GM18867 (cell line): ENCODE measurements around the gene CCL2.
"Not testable (repeated sequence)": the region's sequence is repeated elsewhere in the genome, so short reads cannot be mapped to it uniquely, and the experiment has no call there.

Experiments used
- ATAC-seq: cut with Tn5 transposase; IDR thresholded peaks from one replicate; pipeline ENCODE4 v1.9.1; 2021; ENCODE audit warnings: mild to moderate bottlenecking, moderate library complexity; ENCODE audit not compliant: unreplicated experiment

CCL2 gene

DNA sequence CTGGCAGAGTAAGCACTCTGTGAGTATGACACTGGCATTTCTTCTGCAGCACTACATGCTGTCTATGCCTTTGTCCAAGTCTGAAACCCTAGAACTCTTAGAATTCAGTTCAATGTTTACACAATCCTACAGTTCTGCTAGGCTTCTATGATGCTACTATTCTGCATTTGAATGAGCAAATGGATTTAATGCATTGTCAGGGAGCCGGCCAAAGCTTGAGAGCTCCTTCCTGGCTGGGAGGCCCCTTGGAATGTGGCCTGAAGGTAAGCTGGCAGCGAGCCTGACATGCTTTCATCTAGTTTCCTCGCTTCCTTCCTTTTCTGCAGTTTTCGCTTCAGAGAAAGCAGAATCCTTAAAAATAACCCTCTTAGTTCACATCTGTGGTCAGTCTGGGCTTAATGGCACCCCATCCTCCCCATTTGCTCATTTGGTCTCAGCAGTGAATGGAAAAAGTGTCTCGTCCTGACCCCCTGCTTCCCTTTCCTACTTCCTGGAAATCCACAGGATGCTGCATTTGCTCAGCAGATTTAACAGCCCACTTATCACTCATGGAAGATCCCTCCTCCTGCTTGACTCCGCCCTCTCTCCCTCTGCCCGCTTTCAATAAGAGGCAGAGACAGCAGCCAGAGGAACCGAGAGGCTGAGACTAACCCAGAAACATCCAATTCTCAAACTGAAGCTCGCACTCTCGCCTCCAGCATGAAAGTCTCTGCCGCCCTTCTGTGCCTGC lies at the start of gene CCL2:
TSS of gene CCL2 (plus strand) at position 635 of the 730 bp plus-strand sequence. CDS start at position 700, 65 bp downstream.
- no peak for ATAC-seq

DNA sequence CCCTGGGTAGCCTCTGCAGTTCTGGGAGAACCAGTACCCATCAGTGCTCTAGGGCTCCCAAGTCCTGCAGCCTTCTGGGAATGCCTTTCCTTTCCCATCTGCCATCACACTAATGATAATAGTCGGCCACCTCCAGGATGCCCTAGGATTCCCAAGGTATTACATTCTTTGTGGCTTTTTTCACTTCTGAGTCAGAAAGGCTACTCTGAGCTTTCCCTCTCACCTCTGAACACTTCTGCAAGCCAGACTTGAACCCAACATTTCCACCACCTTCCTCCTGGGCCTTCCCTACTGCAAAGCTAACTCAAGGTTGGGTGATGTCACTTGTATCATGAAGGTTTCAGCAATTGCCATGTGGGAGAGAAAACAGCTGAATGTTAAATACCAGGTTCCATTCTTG lies 49.7 kb upstream of the CCL2 start:
- ATAC-seq = no peak

DNA sequence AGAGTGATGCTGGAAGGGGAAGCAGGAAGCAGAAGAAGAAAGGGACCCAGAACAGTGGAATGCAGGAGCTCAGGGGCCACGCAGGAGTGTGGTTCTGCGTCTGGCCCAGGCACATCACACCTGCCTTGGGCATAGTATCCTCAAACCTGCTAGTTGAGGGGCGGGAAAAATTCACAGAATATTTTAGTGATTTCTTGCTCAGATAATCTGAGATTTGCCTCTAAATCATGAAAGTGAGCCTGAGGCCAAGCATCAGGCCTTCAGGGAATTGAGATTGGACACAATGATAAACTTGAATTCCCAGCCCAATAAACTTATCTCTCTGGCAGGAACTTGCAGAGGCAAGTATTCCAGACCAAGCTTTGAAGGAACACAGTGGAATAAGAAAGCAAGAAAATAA lies 48.5 kb upstream of the CCL2 start:
- no peak for ATAC-seq

DNA sequence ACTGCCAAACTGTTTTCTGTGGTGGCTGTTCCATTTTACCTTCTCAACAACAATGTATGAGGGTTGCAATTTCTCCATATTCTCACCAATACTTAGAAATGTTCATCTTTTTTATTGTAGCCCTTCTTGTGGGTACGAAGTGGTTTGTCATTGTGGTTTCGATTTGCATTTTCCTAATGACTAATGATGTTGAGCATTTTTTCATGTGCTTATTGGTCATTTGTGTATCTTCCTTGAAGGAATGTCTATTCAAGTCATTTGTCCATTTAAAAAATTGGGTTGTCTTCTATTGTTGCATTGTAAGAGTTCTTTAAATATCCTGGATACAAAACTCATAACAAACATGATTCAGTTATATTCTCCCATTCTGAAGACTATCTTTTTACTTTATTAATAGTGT lies 47.5 kb upstream of the CCL2 start:
- no peak for ATAC-seq

DNA sequence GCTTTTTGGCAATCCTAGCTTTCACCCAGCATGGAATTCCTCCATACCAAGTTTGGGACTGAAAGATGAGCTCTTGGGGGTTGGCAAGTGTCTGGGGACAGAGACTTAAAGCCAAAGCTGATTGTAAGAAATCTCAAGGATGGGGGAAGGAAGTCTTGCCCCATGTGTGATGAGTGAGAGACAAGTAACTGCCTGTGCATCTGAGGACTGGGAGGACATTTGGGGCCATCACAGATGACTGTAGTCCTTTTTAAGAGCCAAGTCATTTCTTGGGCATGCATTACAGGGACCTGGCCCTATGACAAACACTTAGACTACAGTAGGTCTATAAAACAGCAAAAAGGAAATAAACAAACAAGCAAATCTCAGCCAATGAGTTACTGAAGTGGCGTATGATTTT lies 36.3 kb upstream of the CCL2 start:
- no peak for ATAC-seq

DNA sequence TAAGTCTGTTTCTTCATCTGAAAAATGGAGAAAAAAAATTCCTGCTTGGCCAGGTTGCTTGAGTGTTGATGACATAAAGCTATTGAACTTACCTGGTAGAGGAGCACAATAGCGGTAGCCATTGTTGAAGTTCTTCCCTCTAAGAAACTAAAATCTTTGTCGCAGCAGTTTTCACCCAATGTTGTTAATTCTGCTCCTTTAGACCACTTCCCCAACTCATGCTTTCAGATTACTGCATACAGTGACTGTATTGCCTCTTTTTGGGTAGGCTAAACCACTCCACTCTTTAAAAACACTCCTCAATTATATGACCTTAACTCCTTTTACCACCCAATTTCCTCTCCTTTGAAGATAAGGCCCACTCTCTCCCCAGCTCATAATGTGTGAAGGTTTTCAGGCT lies 35.7 kb upstream of the CCL2 start:
- ATAC-seq = no peak

DNA sequence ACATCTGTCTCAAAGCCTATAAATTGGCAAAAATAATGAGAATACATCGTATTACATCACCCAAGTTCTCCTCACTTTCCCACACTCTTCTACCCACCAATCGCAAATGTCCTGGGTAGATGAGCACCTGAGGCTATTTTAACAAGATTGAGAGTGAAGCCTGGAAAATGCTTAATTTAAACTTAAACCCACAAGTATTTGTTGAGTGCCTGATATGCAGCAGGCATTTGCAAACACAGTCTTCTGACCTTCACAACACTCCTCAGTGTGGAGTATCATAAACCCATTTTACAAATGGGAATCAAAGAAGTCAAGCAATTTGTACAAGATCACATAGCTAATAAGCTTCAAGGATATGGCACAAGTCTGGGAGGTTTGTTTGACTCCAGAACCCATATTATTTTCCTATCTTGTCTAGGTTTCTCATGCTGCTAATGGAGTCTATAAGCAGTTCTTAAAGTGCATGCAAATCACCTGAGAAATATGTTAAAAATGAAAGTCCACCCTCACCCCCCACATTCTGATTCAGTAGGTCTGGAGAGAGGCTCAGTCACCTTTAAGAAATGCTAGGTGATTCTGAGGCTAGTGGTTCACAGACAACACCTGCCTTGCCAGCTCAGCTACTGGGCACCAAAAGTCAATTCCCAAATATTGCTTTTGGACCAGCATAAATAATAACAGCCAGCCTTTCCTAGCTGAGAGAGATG lies 34.9 kb upstream of the CCL2 start:
- no peak for ATAC-seq

DNA sequence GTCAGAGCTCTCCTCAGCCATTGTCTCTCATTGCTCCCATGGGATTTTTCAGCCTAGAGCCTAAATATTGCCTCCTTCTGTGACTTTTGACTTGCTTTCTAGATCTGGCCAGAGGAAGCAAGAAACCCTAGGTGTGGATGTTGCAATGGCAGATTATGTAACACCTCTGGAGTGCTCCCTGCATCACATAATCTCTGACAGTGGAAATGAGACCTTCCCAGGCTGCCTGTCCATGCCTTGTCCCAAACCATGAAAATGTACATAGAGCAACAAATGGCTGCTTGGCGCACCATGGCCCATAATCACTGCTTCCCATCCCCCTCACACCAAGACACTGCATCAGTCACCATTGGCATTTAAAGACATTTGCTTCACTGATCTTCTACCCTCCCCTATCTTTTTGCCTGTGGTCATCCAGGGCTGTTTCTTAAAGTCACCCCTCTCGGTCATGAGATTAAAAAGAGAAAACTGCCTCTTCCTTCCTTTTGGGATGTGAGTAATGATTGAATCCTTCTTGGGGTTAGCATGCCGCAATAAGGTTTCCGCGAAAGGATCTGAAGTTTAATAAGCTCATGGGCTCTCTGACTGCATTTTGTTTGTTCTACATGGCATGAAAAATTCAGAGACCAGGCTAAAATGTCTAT lies 34.2 kb upstream of the CCL2 start:
- ATAC-seq = no peak

DNA sequence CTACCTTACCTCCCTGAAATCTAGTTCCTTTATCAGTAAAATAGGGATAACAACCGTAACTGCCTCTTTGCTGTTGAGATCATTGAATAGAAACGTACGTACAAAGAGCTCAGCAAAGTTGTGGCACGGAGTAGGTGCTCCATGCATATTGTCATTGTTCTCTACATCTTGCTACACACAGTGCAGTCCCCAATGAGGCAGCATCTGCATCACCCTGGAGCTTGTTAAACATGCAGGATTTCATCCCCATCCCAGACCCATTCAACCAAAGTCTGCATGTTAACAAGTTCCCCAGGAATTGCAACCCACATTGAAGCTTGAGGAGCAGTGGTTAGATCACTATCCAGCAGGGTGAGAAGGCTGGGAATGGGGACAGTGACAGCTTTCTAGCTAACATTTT lies 33.7 kb upstream of the CCL2 start:
- ATAC-seq = no peak

DNA sequence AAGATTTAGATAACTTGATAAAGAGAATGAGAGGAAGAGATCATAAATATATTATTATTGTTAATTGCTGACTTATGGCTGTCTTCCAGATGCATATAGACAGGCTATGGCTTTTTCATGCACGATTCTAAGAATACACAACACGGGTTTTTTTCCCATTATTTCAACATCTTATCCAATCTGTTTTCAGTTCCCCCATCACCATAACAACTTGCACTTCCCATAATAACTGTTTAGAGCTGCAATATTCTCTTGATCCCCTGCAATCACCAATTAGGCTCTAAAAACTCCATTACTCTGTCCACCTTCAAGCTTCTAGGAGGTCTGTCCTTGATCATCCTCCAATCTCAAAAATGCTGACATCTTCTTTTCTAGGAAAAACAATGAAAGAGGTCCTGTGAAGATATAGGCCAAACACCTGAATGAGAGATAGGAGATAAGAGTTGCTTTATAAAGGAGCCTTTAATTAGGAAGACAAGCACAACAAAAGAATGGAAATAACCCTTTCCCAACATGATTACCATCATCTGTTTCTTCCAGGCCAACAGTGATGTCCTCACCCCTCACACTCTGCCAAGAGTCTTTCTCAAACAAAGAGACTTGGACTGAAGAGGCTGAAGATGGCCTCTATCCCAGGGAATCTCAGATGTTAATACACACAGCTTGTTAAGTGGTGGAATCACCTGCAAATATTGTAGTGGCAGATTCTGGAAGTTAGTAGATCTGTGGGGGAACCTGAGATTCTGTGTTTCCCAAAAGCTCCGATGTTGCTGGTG lies 32.2 kb upstream of the CCL2 start:
- no peak for ATAC-seq

DNA sequence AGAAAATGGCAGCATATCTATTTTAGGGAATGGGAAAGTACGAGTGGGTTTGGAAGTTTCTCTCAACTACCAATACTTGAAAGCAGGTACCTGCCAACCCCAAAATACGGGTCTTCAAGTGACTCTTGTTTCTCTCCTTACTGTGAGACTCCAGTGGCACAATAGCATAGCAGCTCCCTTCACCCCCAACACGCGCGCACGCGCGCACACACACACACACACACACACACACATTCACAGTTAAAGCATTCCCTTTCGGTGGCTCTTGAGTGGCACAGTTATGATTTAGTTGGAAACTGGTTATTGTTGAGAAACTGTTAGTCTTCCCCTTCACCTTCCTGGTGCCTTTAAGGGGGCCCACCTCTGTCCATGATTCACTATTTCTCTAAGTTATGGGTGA lies 30.0 kb upstream of the CCL2 start:
- no peak for ATAC-seq

DNA sequence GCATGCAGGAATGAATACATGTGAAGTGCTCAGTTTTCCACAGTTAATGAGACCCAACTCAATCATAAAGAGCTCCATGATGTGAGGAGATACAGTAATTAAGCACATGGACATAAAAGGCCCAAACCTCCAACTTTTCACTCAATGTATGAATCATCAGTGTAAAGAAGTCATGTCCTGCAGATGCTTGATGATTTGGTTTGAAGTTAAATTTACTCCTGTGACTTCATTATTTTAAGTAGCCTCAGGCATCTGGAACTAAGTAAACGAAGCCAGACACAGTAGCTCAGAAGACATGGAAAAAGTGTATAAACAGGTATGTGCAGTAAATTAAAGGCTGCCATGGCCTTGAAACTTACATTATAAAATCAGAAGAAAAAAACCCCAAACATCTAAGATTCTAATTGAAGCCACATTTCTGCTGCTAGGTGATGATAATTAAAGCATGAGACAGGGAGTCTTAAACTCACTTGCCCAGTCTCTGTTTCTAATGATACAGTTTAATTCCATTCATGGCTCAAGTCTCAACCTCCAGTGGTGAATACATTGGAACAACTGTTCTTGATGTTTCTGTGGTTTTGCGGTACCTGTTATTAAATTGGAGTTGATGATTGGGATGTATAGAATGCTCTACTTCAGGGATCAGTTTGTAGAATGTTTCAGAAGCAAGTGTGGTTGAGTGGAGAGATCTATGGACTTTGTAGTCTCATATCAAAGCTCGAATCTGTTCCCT lies 28.9 kb upstream of the CCL2 start:
- ATAC-seq = no peak

DNA sequence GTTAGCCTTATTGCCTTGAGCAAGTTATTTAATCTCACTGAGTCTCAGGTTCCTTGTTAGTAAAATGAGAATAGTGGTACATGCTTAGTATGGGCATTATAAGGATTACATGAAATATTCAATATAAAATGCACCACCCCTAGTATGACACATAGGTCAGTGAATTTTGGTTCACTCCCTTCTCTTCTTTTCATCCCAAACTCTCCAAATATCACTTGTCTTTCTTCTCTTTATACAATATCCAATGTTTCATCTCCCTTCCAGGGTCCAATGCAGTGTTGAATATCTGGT lies 28.4 kb upstream of the CCL2 start:
- ATAC-seq = no peak

DNA sequence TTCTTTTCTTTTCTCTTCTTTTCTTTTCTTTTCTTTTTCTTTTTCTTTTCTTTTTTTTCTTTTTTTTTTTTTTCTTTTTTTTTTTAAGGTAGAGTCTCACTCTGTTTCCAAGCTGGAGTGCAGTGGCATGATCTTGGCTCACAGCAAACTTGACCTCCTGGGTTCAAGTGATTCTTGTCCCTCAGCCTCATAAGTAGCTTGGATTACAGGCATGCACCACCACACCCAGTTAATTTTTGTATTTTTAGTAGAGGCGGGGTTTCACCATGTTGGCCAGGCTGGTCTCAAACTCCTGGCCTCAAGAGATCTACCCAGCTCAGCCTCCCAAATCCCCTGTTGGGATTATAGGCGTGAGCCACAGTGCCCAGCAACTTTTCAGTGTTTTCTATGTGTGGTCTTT lies 27.8 kb upstream of the CCL2 start:
- not testable (repeated sequence) for ATAC-seq

DNA sequence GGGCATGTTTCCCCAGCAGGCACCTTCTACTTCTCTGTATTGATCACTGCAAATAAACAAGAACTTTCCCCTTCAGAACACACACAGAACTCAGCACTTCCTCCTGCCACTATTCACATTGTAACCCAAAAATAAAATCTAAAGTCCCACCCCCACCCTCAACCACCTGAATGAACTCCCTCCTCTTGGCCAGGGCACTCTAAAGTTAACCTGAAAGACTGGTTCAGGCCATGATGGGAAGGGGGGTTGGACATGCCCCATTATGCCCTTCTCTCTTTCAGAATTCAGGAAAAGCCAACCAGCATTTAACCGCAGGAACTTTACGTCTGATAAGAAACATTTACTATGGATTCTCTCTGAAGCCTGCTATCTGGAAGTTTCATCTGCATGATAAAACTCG lies 27.4 kb upstream of the CCL2 start:
- no peak for ATAC-seq

DNA sequence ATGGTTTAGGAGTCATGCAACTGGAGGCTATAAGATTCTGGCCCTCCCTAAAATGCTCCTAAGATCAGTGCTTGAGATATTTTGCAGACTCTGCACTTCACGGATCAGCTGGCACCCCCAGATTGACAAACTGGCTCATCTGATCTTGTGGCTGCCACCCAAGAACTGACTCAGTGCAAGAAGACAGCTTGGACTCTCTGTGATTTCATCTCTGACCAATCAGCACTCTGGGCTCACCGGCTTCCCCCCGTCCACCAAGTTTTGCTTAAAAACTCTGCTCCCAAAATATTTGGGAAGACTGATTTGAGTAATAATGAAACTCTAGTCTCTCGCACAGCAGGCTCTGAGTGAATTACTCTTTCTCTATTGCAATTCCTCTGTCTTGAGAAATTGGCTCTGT lies 26.3 kb upstream of the CCL2 start:
- ATAC-seq = no peak

DNA sequence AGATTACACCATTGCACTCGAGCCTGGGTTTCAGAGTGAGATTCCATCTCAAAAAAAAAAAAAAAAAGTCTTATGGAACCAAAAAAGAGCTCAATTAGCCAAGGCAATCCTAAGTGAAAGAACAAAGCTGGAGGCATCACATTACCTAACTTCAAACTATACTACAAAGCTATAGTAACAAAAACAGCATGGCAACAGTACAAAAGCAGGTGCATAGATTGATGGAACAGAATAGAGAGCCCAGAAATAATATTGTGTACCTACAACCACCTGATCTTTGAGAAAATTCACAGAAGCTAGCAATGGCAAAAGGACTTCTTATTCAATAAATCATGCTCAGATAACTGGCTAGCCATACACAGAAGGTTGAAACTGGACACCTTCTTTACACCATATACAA lies 24.7 kb upstream of the CCL2 start:
- no peak for ATAC-seq

DNA sequence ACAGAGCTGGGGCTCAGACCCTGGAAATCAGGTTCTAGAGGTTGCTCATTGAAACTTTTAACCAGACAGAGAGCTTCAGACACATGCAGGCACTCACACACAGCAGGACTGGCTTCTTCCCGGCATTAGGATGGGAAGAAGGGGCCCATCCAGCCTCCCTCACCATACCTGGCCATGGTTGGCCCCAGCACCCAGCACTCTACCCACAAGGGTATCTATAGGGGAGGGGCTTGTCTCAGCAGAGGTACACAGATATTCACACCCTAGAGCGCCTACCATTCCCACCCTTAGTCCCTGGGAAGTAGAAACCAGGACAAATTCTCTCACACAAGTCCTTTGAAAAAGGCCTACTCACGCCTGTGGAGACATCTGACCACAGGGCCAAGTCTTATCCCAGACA lies 20.5 kb upstream of the CCL2 start:
- ATAC-seq = no peak

DNA sequence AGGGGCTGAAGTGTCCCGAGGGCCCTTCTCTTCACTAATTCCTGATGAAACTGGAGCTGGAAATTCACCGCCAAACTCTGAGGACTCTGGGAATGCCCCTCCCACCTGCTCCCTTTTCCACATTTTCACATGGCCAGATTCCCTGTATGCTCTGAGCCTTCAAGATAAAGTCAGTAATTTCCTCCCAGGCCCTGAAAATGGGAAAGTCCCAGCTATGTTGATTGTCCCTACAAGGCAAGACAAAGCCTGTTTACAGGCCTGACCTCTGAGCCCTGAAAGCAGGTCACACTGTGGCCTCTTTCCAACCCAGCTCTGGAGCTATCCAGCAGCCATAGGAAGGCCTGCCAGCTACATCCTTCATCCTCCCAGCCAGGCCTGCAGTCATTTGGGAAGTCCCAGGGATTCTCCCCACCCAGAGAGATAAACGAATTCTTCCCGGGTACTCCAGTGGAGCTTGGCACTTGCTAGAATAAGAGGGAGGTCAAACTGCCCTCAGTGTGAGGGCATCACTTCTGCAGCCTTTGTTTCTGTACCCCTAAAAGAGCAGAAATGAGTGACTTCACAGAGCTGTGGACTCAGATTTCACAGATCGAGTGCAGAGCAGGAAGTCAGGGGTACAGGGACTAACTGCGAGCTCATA lies 19.6 kb upstream of the CCL2 start:
- ATAC-seq = no peak

DNA sequence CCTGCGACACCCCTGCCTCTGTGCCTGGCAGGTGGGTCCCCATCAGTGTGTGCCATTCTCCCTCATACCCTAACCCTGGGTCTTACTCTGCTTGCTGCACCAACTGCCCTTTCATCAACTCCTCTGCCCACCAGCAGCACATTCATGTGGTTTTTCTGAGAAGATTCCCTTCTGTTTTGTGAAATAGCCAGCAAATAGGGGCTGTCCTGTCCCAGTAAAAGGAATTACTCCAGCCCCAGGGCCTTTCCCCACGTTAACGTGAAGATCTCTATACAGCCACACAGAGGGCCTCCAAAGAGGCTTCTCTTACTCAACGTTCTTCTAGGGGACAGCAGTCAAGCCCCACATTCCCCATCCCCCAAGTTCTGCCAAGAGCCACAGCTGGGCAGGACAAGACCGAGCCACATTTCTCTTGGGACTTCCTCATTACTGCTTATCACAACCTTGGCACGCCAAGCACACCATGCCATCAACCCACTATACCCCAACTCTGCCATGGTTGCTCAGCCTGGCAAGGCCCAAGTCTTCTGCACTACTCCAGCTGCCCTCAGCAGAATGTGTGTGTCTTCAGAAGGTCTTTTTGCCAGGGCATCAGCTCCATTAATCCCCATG lies 18.7 kb upstream of the CCL2 start:
- no peak for ATAC-seq
